WTC11 (cell line): ENCODE data around the gene ABR. TPM values are rescaled to one million over a fixed set of nuclear protein-coding genes. Genes with fewer than 3 reads are reported as not detected.

Source experiments
- ATAC-seq: fragments of 200-7000 bp; cut with Tn5 transposase; 2 replicates; pipeline ENCODE4 v1.10.0; 2021; ENCODE audit warnings: mild to moderate bottlenecking, moderate library complexity
- CTCF ChIA-PET: fragments of 300-600 bp; sonication (Branson Sonifier 250); formaldehyde crosslinking; loops from one replicate; lab custom pipeline; 2021; ENCODE audit warnings: antibody characterized with exemption; lab: Charles Lee
- POLR2A ChIA-PET: fragments of 350-600 bp; sonication (Branson Sonifier 250); formaldehyde crosslinking; loops from one replicate; lab custom pipeline; 2021; ENCODE audit warnings: antibody characterized with exemption; lab: Charles Lee
- DNase-seq: peaks from one replicate; pipeline ENCODE4 v3.0.0; 2021; ENCODE audit warnings: low spot score
- H3K27ac Mint-ChIP-seq: 2 replicates; pipeline ENCODE4 v1.8.0; 2021; ENCODE audit warnings: mixed read lengths
- H3K27me3 Mint-ChIP-seq: 2 replicates; pipeline ENCODE4 v1.8.0; 2021; ENCODE audit warnings: low read depth, mild to moderate bottlenecking, moderate library complexity, mixed read lengths
- H3K36me3 Mint-ChIP-seq: 2 replicates; pipeline ENCODE4 v1.8.0; 2021; ENCODE audit warnings: mixed read lengths
- H3K4me1 Mint-ChIP-seq: 2 replicates; pipeline ENCODE4 v1.8.0; 2022; ENCODE audit warnings: mixed read lengths
- H3K4me3 Mint-ChIP-seq: 2 replicates; pipeline ENCODE4 v1.8.0; 2021; ENCODE audit warnings: mild to moderate bottlenecking, moderate library complexity, mixed read lengths
- H3K9me3 Mint-ChIP-seq: 2 replicates; pipeline ENCODE4 v1.8.0; 2021; ENCODE audit warnings: mixed read lengths
- ATF1 ChIP-seq: sonication (generic); formaldehyde crosslinking; IDR thresholded peaks from 2 replicates; pipeline ENCODE4 v1.8.1; 2023; ENCODE audit warnings: mild to moderate bottlenecking, moderate library complexity, missing genetic modification reagents
- CBFB ChIP-seq: sonication (generic); formaldehyde crosslinking; IDR thresholded peaks from 2 replicates; pipeline ENCODE4 v1.8.1; 2022; ENCODE audit warnings: mild to moderate bottlenecking, low read depth, missing genetic modification reagents
- CREB1 ChIP-seq: sonication (generic); formaldehyde crosslinking; IDR thresholded peaks from 2 replicates; pipeline ENCODE4 v1.8.0; 2023; ENCODE audit warnings: mild to moderate bottlenecking, missing genetic modification reagents
- ESRRA ChIP-seq: sonication (generic); formaldehyde crosslinking; IDR thresholded peaks from 2 replicates; pipeline ENCODE4 v1.8.1; 2022; ENCODE audit warnings: mild to moderate bottlenecking, missing genetic modification reagents, borderline replicate concordance
- FOXP1 ChIP-seq: sonication (generic); formaldehyde crosslinking; IDR thresholded peaks from 2 replicates; pipeline ENCODE4 v1.8.0; 2022; ENCODE audit warnings: missing genetic modification reagents, mild to moderate bottlenecking, moderate library complexity, borderline replicate concordance
- GABPB1 ChIP-seq: sonication (generic); formaldehyde crosslinking; IDR thresholded peaks from 2 replicates; pipeline ENCODE4 v1.8.1; 2023; ENCODE audit warnings: mild to moderate bottlenecking, missing genetic modification reagents
- GTF2I ChIP-seq: fragments of 250-450 bp; sonication (Bioruptor Pico); conservative IDR thresholded peaks from 2 replicates; pipeline ENCODE4 v1.4.0; 2021; ENCODE audit warnings: mild to moderate bottlenecking
- HMGA2 ChIP-seq: fragments of 250-450 bp; sonication (Bioruptor Pico); IDR thresholded peaks from 2 replicates; pipeline ENCODE4 v1.4.0; 2021; ENCODE audit warnings: mild to moderate bottlenecking, moderate library complexity
- IRF2 ChIP-seq: sonication (generic); formaldehyde crosslinking; IDR thresholded peaks from 2 replicates; pipeline ENCODE4 v1.8.0; 2022; ENCODE audit warnings: low read depth, missing genetic modification reagents, borderline replicate concordance
- ZNF121 ChIP-seq: sonication (generic); formaldehyde crosslinking; IDR thresholded peaks from 2 replicates; pipeline ENCODE4 v1.8.0; 2023; ENCODE audit warnings: missing genetic modification reagents
- ZNF219 ChIP-seq: sonication (generic); formaldehyde crosslinking; IDR thresholded peaks from 2 replicates; pipeline ENCODE4 v1.8.0; 2023; ENCODE audit warnings: missing genetic modification reagents, mild to moderate bottlenecking, borderline replicate concordance
- ZNF671 ChIP-seq: fragments of 250-450 bp; sonication (Bioruptor Pico); IDR thresholded peaks from 2 replicates; pipeline ENCODE4 v1.8.0; 2021; ENCODE audit warnings: mild to moderate bottlenecking
- total RNA-seq: library from RNA; stranded (reverse); gene quantifications from 3 replicates; pipeline ENCODE4 v1.2.3, GENCODE V29; 2021
- TF ChIP-seq, protein P1 (sequence below): sonication (generic); formaldehyde crosslinking; IDR thresholded peaks from 2 replicates; pipeline ENCODE4 v1.8.0; 2022; ENCODE audit warnings: missing genetic modification reagents
- TF ChIP-seq, protein P2 (sequence below): sonication (generic); formaldehyde crosslinking; IDR thresholded peaks from 2 replicates; pipeline ENCODE4 v1.8.1; 2022; ENCODE audit warnings: mild to moderate bottlenecking, missing genetic modification reagents, moderate library complexity, borderline replicate concordance
- TF ChIP-seq, protein P3 (sequence below): sonication (generic); formaldehyde crosslinking; IDR thresholded peaks from 2 replicates; pipeline ENCODE4 v1.8.1; 2022; ENCODE audit warnings: low read depth, mild to moderate bottlenecking, moderate library complexity, missing genetic modification reagents, borderline replicate concordance
- TF ChIP-seq, protein P4 (sequence below): sonication (generic); formaldehyde crosslinking; IDR thresholded peaks from 2 replicates; pipeline ENCODE4 v1.8.0; 2022; ENCODE audit warnings: mild to moderate bottlenecking, missing genetic modification reagents
- TF ChIP-seq, protein P5 (sequence below): fragments of 200-600 bp; IDR thresholded peaks from 2 replicates; pipeline ENCODE4 v1.8.0; 2022; ENCODE audit warnings: antibody characterized with exemption
- TF ChIP-seq, protein P6 (sequence below): sonication (generic); formaldehyde crosslinking; conservative IDR thresholded peaks from 2 replicates; pipeline ENCODE4 v1.8.1; 2022; ENCODE audit warnings: mild to moderate bottlenecking, missing genetic modification reagents
- TF ChIP-seq, protein P7 (sequence below): sonication (generic); formaldehyde crosslinking; IDR thresholded peaks from 2 replicates; pipeline ENCODE4 v1.8.1; 2022; ENCODE audit warnings: missing genetic modification reagents, borderline replicate concordance

Gene ABR
- total RNA-seq, 1 experiment from 2014 or later: 38.0 TPM

DNA sequence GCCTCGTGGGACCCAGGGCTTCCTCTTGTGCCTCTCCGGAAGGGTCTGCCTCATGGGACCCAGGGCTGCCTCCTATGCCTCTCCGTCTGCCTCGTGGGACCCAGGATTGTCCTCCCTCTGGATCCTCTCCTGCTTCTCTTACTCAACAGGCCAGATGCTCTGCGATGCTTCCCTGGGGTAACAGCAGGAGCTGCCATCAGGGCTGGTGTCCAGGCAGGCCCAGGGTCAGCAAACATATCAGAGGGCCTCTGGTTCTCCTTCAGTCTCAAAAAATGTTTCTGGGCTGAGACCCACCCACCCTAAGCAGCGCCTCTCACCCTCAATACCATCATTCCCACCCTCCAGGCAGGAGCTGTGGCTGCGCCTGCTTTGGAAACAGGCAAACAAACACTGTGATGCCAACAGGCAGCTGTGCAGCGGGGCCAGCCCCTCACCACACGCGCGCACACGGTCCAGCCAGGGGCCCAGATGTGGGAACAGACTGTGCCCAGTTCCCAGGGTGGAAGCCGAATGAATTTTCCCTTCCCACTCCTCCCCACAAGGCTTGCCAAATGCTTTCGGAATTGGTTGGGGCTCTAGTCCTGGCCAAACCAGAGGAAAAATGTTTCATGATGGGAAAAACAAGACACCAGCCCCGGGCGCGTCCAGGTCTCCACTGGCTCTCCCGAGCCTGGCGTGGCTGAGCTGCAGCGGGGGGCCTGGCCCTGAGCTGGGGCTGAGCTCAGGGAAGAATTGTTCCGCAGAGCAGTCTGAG lies 171.6 kb downstream of the ABR start:
- Mint-ChIP-seq H3K36me3 (0 out of 2 replicates have a peak, but pooled peaks cover under 1% of the 10 kb centered on the region), H3K4me3 (no peak overlapping the region), H3K27ac (no peak overlapping the region), H3K9me3 (no peaks in the 10 kb centered on the region), H3K27me3 (no peaks in the 10 kb centered on the region), H3K4me1 (peaks cover 7% of the 10 kb centered on the region)
- ATAC-seq (no peak), DNase-seq (no peak)
- TF ChIP-seq ZNF219 (CRISPR knock-in tag): no peak
- TF ChIP-seq, protein P1, sequence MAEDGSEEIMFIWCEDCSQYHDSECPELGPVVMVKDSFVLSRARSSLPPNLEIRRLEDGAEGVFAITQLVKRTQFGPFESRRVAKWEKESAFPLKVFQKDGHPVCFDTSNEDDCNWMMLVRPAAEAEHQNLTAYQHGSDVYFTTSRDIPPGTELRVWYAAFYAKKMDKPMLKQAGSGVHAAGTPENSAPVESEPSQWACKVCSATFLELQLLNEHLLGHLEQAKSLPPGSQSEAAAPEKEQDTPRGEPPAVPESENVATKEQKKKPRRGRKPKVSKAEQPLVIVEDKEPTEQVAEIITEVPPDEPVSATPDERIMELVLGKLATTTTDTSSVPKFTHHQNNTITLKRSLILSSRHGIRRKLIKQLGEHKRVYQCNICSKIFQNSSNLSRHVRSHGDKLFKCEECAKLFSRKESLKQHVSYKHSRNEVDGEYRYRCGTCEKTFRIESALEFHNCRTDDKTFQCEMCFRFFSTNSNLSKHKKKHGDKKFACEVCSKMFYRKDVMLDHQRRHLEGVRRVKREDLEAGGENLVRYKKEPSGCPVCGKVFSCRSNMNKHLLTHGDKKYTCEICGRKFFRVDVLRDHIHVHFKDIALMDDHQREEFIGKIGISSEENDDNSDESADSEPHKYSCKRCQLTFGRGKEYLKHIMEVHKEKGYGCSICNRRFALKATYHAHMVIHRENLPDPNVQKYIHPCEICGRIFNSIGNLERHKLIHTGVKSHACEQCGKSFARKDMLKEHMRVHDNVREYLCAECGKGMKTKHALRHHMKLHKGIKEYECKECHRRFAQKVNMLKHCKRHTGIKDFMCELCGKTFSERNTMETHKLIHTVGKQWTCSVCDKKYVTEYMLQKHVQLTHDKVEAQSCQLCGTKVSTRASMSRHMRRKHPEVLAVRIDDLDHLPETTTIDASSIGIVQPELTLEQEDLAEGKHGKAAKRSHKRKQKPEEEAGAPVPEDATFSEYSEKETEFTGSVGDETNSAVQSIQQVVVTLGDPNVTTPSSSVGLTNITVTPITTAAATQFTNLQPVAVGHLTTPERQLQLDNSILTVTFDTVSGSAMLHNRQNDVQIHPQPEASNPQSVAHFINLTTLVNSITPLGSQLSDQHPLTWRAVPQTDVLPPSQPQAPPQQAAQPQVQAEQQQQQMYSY (CRISPR knock-in tag): no peak
- TF ChIP-seq FOXP1 (CRISPR knock-in tag): no peak
- no peak for TF ChIP-seq GTF2I (CRISPR knock-in tag)
- CTCF ChIA-PET: interaction anchor here (0.6 to 9.1 kb wide), 4 partner anchors 12 to 170 kb away, joined by 3 to 56 read pairs (median 6); partner anchors contain the start of gene TIMM22
- POLR2A ChIA-PET: interaction anchor here (0.5 kb wide), 1 partner anchor 225 kb away, joined by 5 read pairs; no protein-coding TSS in a partner anchor

DNA sequence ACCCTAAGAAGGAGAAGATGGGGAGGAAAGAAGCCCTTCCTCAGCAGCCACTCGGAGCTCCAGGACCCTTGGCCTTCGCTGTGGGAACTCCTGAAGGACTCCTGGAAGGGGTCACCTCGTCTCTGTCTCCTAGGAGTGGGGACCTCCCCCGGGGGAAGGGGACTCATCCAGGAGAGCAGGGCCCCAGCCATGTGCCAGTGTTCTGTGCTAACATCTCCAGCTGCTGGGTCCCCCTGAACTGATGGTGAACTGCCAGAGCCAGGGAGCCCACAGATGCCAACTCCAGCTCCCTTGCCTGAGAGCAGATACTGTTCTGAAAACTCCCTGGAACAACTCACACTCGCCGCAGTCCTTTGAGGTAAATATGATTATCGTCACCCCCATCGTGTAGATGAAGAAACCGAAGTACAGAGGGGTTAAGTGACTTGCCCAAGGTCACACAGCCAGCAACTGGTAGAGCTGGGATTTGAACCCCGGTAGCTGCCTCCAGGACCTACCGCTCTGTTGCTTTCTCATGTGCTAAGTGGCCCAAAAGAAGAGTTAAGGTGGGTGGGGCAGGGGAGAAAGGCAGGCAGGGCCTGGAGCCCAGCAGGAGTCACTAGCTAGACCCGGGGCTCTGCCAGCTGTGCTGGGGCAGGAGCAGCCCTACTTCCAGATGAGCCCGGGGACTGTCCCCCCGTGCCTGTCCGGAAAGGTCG lies 172.3 kb downstream of the ABR start:
- H3K4me3 Mint-ChIP-seq: no peak overlapping the region
- TF ChIP-seq, protein P2, sequence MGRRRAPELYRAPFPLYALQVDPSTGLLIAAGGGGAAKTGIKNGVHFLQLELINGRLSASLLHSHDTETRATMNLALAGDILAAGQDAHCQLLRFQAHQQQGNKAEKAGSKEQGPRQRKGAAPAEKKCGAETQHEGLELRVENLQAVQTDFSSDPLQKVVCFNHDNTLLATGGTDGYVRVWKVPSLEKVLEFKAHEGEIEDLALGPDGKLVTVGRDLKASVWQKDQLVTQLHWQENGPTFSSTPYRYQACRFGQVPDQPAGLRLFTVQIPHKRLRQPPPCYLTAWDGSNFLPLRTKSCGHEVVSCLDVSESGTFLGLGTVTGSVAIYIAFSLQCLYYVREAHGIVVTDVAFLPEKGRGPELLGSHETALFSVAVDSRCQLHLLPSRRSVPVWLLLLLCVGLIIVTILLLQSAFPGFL (CRISPR knock-in tag): no peak
- no peak for TF ChIP-seq GABPB1 (CRISPR knock-in tag)
- no peak for TF ChIP-seq ZNF671 (CRISPR knock-in tag)
- TF ChIP-seq HMGA2 (CRISPR knock-in tag): no peak
- TF ChIP-seq ZNF121 (CRISPR knock-in tag): no peak
- TF ChIP-seq, protein P3, sequence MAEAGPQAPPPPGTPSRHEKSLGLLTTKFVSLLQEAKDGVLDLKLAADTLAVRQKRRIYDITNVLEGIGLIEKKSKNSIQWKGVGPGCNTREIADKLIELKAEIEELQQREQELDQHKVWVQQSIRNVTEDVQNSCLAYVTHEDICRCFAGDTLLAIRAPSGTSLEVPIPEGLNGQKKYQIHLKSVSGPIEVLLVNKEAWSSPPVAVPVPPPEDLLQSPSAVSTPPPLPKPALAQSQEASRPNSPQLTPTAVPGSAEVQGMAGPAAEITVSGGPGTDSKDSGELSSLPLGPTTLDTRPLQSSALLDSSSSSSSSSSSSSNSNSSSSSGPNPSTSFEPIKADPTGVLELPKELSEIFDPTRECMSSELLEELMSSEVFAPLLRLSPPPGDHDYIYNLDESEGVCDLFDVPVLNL: no peak
- TF ChIP-seq, protein P4, sequence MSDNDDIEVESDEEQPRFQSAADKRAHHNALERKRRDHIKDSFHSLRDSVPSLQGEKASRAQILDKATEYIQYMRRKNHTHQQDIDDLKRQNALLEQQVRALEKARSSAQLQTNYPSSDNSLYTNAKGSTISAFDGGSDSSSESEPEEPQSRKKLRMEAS (CRISPR knock-in tag): no peak
- TF ChIP-seq, protein P5, sequence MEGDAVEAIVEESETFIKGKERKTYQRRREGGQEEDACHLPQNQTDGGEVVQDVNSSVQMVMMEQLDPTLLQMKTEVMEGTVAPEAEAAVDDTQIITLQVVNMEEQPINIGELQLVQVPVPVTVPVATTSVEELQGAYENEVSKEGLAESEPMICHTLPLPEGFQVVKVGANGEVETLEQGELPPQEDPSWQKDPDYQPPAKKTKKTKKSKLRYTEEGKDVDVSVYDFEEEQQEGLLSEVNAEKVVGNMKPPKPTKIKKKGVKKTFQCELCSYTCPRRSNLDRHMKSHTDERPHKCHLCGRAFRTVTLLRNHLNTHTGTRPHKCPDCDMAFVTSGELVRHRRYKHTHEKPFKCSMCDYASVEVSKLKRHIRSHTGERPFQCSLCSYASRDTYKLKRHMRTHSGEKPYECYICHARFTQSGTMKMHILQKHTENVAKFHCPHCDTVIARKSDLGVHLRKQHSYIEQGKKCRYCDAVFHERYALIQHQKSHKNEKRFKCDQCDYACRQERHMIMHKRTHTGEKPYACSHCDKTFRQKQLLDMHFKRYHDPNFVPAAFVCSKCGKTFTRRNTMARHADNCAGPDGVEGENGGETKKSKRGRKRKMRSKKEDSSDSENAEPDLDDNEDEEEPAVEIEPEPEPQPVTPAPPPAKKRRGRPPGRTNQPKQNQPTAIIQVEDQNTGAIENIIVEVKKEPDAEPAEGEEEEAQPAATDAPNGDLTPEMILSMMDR: no peak
- no peak for TF ChIP-seq CREB1 (CRISPR knock-in tag)
- TF ChIP-seq ESRRA: no peak
- TF ChIP-seq IRF2: no peak
- TF ChIP-seq, protein P6, sequence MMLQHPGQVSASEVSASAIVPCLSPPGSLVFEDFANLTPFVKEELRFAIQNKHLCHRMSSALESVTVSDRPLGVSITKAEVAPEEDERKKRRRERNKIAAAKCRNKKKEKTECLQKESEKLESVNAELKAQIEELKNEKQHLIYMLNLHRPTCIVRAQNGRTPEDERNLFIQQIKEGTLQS (CRISPR knock-in tag): no peak
- no peak for TF ChIP-seq CBFB
- TF ChIP-seq, protein P7, sequence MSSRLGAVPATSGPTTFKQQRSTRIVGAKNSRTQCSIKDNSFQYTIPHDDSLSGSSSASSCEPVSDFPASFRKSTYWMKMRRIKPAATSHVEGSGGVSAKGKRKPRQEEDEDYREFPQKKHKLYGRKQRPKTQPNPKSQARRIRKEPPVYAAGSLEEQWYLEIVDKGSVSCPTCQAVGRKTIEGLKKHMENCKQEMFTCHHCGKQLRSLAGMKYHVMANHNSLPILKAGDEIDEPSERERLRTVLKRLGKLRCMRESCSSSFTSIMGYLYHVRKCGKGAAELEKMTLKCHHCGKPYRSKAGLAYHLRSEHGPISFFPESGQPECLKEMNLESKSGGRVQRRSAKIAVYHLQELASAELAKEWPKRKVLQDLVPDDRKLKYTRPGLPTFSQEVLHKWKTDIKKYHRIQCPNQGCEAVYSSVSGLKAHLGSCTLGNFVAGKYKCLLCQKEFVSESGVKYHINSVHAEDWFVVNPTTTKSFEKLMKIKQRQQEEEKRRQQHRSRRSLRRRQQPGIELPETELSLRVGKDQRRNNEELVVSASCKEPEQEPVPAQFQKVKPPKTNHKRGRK (CRISPR knock-in tag): no peak
- TF ChIP-seq ATF1 (CRISPR knock-in tag): no peak
- no peaks in the 10 kb centered on the region for H3K9me3 Mint-ChIP-seq
- ChIA-PET POLR2A (interaction anchor here (0.5 kb wide), 1 partner anchor 226 kb away, joined by 5 read pairs; no protein-coding TSS in a partner anchor), CTCF (interaction anchor here (1.9 to 9.1 kb wide), 2 partner anchors 11 to 48 kb away, joined by 8 to 56 read pairs; partner anchors contain the start of gene TIMM22)
- 0 out of 2 replicates have a peak, but pooled peaks cover 6% of the 10 kb centered on the region for H3K36me3 Mint-ChIP-seq
- ATAC-seq (no peak), DNase-seq (no peak)
- H3K4me1 Mint-ChIP-seq: peaks cover 7% of the 10 kb centered on the region
- H3K27me3 Mint-ChIP-seq: no peaks in the 10 kb centered on the region
- H3K27ac Mint-ChIP-seq: no peak overlapping the region
